Chondrocyte (in vitro differentiated cells): Measurements from ENCODE around the gene KCNH3. TPM values are rescaled to one million over a fixed set of nuclear protein-coding genes. Genes with fewer than 3 reads are reported as not detected.
"Not testable (repeated sequence)": the region's sequence is repeated elsewhere in the genome, so short reads cannot be mapped to it uniquely, and the experiment has no call there.

Experiments
- DNase-seq: peaks from one replicate; pipeline ENCODE4 v3.0.0; 2021; ENCODE audit warnings: mixed read lengths, low spot score
- H3K27ac Mint-ChIP-seq: one replicate; pipeline ENCODE4 v1.8.0; 2021; ENCODE audit warnings: mild to moderate bottlenecking, moderate library complexity, mixed read lengths; ENCODE audit not compliant: unreplicated experiment
- H3K27me3 Mint-ChIP-seq: 2 replicates; pipeline ENCODE4 v1.8.0; 2021; ENCODE audit warnings: low read depth, mixed read lengths
- H3K36me3 Mint-ChIP-seq: 2 replicates; pipeline ENCODE4 v1.8.0; 2021; ENCODE audit warnings: low read depth, mixed read lengths
- H3K4me1 Mint-ChIP-seq: 2 replicates; pipeline ENCODE4 v1.8.0; 2021; ENCODE audit warnings: low read depth, mild to moderate bottlenecking, mixed read lengths
- H3K4me3 Mint-ChIP-seq: one replicate; pipeline ENCODE4 v1.8.0; 2021; ENCODE audit warnings: mild to moderate bottlenecking, moderate library complexity, mixed read lengths; ENCODE audit not compliant: unreplicated experiment
- H3K9me3 Mint-ChIP-seq: 2 replicates; pipeline ENCODE4 v1.8.0; 2021; ENCODE audit warnings: low read depth, mixed read lengths
- total RNA-seq: library from RNA; stranded (reverse); gene quantifications from 3 replicates; pipeline ENCODE4 v1.2.1, GENCODE V29; 2021
- TF ChIP-seq, protein P1 (sequence below): fragments of 200-600 bp; sonication (generic); IDR thresholded peaks from 2 replicates; pipeline ENCODE4 v1.5.0; 2021; ENCODE audit warnings: antibody characterized with exemption, mild to moderate bottlenecking, moderate library complexity

Gene KCNH3
- total RNA-seq, 1 donor from 2014 or later, result 0.27 TPM

DNA sequence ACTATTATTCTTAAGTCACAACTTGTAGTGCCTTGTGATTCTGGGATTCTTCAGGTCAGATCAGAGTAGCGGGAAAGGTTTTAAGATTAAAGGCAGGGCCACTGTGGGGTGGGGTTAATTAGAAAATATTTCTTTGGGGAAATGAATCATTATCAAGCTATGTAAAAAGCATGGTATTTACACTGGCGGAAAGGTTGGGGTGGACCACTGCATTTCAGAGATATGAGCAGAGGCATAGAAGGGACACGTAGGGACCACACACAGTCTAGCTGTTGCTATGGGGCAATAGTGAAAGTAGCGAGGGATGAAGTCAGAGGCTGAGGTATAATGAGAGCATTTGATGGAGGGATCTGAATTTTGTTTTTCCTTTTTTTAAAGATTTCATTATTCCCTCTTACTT lies 31.7 kb upstream of the KCNH3 start:
- H3K4me3 Mint-ChIP-seq, result no peak overlapping the region

DNA sequence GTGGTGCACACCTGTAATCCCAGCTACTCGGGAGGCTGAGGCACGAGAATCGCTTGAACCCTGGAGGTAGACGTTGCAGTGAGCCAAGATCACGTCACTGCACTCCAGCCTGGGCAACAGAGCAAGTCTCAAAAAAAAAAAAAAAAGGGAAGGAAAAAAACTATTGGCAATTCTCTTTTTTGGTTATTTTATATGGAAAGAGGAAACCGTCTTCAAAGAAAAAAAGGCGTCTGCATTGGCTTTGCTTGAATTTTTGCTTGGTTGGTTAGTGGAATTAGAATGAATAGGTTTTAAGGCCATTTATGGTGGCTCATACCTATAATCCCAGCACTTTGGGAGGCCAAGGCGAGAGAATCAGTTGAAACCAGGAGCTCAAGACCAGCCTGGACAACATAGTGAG lies 29.1 kb upstream of the KCNH3 start:
- peaks cover 26% of the 10 kb centered on the region for H3K4me1 Mint-ChIP-seq
- H3K27ac Mint-ChIP-seq, H3K36me3 Mint-ChIP-seq, DNase-seq, H3K4me3 Mint-ChIP-seq, H3K27me3 Mint-ChIP-seq, H3K9me3 Mint-ChIP-seq: not testable (repeated sequence)

More for the DNA sequence above, 31.7 kb upstream of the KCNH3 start:
- DNase-seq, result no peak
- Mint-ChIP-seq H3K4me1 (peaks cover 46% of the 10 kb centered on the region), H3K36me3 (no peaks in the 10 kb centered on the region), H3K27ac (peak overlapping the region; percentile 67), H3K9me3 (no peaks in the 10 kb centered on the region), H3K27me3 (no peaks in the 10 kb centered on the region)
- TF ChIP-seq, protein P1, sequence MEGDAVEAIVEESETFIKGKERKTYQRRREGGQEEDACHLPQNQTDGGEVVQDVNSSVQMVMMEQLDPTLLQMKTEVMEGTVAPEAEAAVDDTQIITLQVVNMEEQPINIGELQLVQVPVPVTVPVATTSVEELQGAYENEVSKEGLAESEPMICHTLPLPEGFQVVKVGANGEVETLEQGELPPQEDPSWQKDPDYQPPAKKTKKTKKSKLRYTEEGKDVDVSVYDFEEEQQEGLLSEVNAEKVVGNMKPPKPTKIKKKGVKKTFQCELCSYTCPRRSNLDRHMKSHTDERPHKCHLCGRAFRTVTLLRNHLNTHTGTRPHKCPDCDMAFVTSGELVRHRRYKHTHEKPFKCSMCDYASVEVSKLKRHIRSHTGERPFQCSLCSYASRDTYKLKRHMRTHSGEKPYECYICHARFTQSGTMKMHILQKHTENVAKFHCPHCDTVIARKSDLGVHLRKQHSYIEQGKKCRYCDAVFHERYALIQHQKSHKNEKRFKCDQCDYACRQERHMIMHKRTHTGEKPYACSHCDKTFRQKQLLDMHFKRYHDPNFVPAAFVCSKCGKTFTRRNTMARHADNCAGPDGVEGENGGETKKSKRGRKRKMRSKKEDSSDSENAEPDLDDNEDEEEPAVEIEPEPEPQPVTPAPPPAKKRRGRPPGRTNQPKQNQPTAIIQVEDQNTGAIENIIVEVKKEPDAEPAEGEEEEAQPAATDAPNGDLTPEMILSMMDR, result no peak

DNA sequence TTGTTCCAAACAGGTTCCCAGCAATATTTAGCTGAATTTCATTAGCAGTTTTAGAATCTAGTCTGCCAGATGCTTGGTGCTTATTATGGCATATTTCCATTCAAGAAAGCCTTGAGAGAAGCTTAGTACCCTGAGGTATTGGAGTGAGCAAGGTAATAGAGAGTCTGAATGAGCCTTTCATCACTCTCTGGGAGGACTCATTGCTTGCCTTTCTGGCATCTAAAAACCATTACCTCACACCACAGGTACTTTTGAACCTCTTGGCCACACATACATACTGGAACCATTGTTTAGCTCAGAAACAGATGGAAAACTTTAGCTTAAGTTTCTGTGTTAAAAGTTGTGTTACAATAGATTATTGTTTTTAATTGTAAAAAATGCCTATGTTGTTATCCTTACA lies 27.4 kb upstream of the KCNH3 start:
- peaks cover 27% of the 10 kb centered on the region for H3K4me1 Mint-ChIP-seq
- H3K9me3 Mint-ChIP-seq, result no peaks in the 10 kb centered on the region
- no peaks in the 10 kb centered on the region for H3K27me3 Mint-ChIP-seq
- DNase-seq, result no peak
- TF ChIP-seq, protein P1, result no peak
- H3K4me3 Mint-ChIP-seq, result no peak overlapping the region
- no peaks in the 10 kb centered on the region for H3K36me3 Mint-ChIP-seq
- no peak overlapping the region for H3K27ac Mint-ChIP-seq

GRCh38 chr12:49512546-49512945 lies 26.3 kb upstream of the KCNH3 start:
- Mint-ChIP-seq H3K4me1 (peaks cover 19% of the 10 kb centered on the region), H3K4me3 (no peak overlapping the region), H3K27me3 (no peaks in the 10 kb centered on the region), H3K27ac (no peak overlapping the region), H3K36me3 (no peaks in the 10 kb centered on the region), H3K9me3 (no peaks in the 10 kb centered on the region)
- DNase-seq, result no peak
- TF ChIP-seq, protein P1, result no peak

DNA sequence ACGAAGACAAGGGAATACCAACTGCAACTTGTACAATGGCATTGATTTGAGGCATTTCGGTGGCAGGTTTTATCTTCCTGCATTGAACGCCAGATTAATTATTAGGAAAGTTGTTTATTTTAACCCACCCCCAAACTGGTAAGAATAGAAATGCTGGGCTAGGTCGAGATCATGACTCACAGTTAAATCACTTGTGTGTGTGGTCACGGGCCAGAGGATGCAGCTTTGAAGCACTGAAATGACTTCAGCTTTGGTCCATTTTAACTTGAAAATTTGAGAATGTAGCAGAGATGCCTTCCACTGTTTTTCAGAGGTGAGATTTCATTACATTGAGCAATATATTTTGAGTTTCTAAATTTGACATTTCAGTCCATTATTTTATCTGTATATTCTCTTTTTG lies 23.6 kb upstream of the KCNH3 start:
- no peak for DNase-seq
- peaks cover 5% of the 10 kb centered on the region for H3K36me3 Mint-ChIP-seq
- no peak overlapping the region for H3K4me3 Mint-ChIP-seq
- no peaks in the 10 kb centered on the region for H3K9me3 Mint-ChIP-seq
- H3K4me1 Mint-ChIP-seq, result peaks cover 14% of the 10 kb centered on the region
- H3K27me3 Mint-ChIP-seq, result no peaks in the 10 kb centered on the region
- peak overlapping the region; percentile 74 for H3K27ac Mint-ChIP-seq
- TF ChIP-seq, protein P1, result no peak

- TF ChIP-seq, protein P1, result no peak
- Mint-ChIP-seq H3K9me3 (no peaks in the 10 kb centered on the region), H3K36me3 (peaks cover 9% of the 10 kb centered on the region), H3K4me3 (no peak overlapping the region), H3K27me3 (no peaks in the 10 kb centered on the region), H3K4me1 (peaks cover 10% of the 10 kb centered on the region), H3K27ac (no peak overlapping the region)
- no peak for DNase-seq
These were observed 19.8 kb upstream of the KCNH3 start for GRCh38 chr12:49518914-49519573.
